ENCODE measurements around the gene FLNB. TPM values are rescaled to one million over a fixed set of nuclear protein-coding genes. Genes with fewer than 3 reads are reported as not detected.

Gene FLNB
- total and polyA plus RNA-seq, 2 of the 4 experiments (the other 2 are of a cell fraction): 78.0 to 136 TPM

DNA sequence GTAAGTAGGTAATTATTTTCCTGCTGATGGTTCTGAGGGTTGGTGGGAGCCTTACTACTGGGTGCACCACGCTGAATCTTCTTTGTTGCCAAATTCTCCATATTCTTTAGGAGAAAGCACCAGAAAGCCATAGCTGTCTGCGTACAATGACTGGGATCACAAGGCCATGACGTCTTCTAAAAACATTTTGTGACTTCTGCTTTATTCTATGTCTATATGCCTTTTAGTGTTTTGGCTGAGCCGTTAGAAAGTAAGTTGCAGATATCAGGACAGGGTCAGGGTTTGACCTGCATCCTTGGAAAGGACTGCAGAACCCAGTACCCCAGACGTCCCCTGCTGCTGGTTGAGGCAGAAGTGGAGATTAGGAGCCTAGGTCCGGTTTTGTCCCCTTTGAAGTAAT lies 107.0 kb downstream of the FLNB start:
- Histone ChIP-seq H4K8ac (ENCODE audit: low read depth in 2 of 2, low read length in 2 of 2) (no peak overlapping the region), H2BK20ac (ENCODE audit: low read depth, low read length) (no peak overlapping the region), H3K14ac (replicated peaks; ENCODE audit: low read depth, low read length) (no peak overlapping the region), H3K4me3 (ENCODE audit: insufficient read depth, low read depth, low read length) (no peak overlapping the region), H2AFZ (replicated peaks; ENCODE audit: low read length, poor library complexity) (no peak overlapping the region), H4K20me1 (ENCODE audit: insufficient read depth, low read length) (0 out of 2 replicates have a peak, but pooled peaks cover 6% of the 10 kb centered on the region), H2BK120ac (ENCODE audit: low read depth, low read length) (no peak overlapping the region), H3K9ac (ENCODE audit: low read depth, low read length) (no peak overlapping the region), H4K91ac (ENCODE audit: insufficient read depth, low read depth, low read length) (no peak overlapping the region), H3K4me2 (ENCODE audit: low read depth, low read length) (no peak overlapping the region), H3K9me3 (ENCODE audit: control insufficient read depth, insufficient read depth, low read length) (no peaks in the 10 kb centered on the region), H2BK5ac (ENCODE audit: low read depth, low read length, poor library complexity, severe bottlenecking) (no peak overlapping the region), H3K4me1 (ENCODE audit: control insufficient read depth, insufficient read depth, low read length) (peaks cover 15% of the 10 kb centered on the region), H3K18ac (ENCODE audit: low read depth, low read length) (no peak overlapping the region), H3K23ac (ENCODE audit: low read depth, low read length) (no peak overlapping the region), H2AK9ac (replicated peaks; ENCODE audit: low read depth, low read length, poor library complexity) (no peak overlapping the region), H3K27me3 (ENCODE audit: control insufficient read depth, insufficient read depth, low read length) (no peaks in the 10 kb centered on the region), H2AK5ac (ENCODE audit: low read depth, low read length) (no peak overlapping the region), H2BK15ac (ENCODE audit: low read depth, low read length) (no peak overlapping the region), H4K5ac (ENCODE audit: low read depth, low read length) (no peak overlapping the region), H3K36me3 (ENCODE audit: control insufficient read depth, insufficient read depth, low read length) (peaks cover 65% of the 10 kb centered on the region), H3K79me1 (ENCODE audit: low read depth in 1 of 2, low read length in 2 of 2) (peaks cover 45 to 53% of the 10 kb centered on the region in 2 experiments), H3K27ac (ENCODE audit: insufficient read depth, low read length) (no peak overlapping the region), H3K4ac (ENCODE audit: low read depth, low read length) (no peak overlapping the region), H3K9me1 (ENCODE audit: insufficient read depth, low read length) (peaks cover 24% of the 10 kb centered on the region), H3K56ac (ENCODE audit: extremely low read depth, insufficient read depth, low read length) (no peak overlapping the region)
- BruUV-seq (replicated peaks): no TSS peak
- in situ Hi-C loops (cut with MboI; ENCODE audit: low sequenced_read_pairs): no loop called here
- DNase-seq (no peak), ATAC-seq (ENCODE audit: low read depth) (no peak)
- intact Hi-C loops (cut with micrococcal nuclease): loop anchor here (10.0 kb wide), 1 partner anchor 250 kb away; no protein-coding TSS in a partner anchor
- TF ChIP-seq, protein P1, sequence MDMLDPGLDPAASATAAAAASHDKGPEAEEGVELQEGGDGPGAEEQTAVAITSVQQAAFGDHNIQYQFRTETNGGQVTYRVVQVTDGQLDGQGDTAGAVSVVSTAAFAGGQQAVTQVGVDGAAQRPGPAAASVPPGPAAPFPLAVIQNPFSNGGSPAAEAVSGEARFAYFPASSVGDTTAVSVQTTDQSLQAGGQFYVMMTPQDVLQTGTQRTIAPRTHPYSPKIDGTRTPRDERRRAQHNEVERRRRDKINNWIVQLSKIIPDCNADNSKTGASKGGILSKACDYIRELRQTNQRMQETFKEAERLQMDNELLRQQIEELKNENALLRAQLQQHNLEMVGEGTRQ (IDR thresholded peaks at IDR 0.05; ENCODE audit: low read depth, low read length): no peak
- ChIA-PET CTCF (no interaction called here), POLR2A (ENCODE audit: unreplicated experiment) (no interaction called here)
- dilution Hi-C loops (cut with HindIII; ENCODE audit: low sequenced_read_pairs, unreplicated experiment): no loop called here
- WGBS, 2 experiments (ENCODE audit: extremely low coverage in 2 of 2, insufficient read length in 1 of 2): no CpG with 5 or more reads among the region's 6 CpGs
